ENCODE measurements around the gene IP6K3.

Gene IP6K3

DNA sequence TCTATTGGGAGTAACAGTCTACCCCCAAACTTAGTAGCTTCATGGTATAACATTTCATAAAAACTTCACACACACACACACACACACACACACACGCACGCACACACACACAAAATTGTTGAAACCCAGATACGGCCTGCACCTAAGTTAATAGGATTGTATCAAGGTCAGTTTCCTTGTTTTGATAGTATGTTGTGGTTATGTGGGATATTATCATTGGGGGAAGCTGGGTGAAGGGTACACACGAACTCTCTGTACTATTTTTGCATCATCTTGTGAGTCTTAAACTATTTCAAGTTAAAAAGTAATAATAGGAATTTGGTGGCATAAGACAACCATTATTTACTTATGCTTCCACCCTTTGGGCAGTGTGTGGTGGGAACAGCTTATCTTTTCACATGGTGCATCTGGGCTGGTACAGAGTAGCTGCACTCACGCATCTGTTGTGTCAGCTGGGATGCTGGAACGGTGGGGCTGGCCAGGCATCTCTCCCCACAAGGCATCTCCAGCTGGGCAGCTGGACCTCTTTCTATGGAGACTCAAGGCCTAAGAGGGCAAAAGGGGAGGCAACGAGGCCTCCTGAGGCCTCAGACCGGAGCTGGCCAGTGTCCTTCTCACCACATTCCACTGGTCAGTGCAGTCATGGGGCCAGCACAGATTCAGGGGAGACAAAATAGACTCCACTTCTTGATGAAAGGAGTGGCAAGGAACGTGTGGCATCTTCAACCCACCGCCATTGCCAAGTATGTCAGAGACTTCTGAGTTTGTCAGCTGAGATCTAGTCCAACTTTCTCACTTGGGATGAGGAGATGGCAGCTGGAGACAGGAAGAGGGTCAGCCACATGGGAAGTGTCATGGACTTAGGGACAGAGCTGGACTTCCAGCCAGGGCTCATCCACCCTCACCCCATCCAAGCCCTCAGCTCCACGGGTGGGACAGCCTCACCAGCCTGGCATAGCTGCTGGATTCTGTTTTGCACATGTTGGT lies 20.5 kb upstream of the IP6K3 start:
- Histone ChIP-seq H3K27ac (no peak overlapping the region), H3K4me3 (no peak overlapping the region)
- no peak for DNase-seq (ENCODE audit: low spot score)
- TF ChIP-seq CTCF (IDR thresholded peaks at IDR 0.05): no peak

DNA sequence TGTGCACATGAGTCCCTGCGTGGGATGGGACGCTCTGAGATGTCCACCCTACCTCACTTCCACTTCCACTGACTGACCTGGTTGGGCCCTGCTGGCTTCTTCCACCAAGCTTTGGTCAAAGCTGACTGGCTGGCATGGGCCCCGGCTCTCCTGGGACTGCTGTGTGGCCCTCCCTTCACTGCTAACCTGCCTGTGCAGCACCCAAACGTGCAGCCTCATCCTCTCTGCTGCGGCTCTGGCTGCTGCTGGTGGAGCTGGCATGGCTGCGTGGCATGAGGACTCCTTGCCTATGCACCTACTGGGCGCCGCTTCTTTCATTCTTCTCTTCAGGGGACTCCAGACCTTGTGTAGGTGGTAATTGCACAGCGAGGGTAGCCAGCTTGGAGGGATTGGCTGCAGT lies 18.7 kb upstream of the IP6K3 start:
- no peak overlapping the region for H3K4me3 ChIP-seq
- no peak for DNase-seq (ENCODE audit: low spot score)
- H3K27ac ChIP-seq: no peak overlapping the region
- TF ChIP-seq CTCF (IDR thresholded peaks at IDR 0.05): no peak

- no peak for TF ChIP-seq CTCF (IDR thresholded peaks at IDR 0.05)
- DNase-seq (ENCODE audit: low spot score): no peak
- Histone ChIP-seq H3K27ac (no peak overlapping the region), H3K4me3 (no peak overlapping the region)
These were observed 17.3 kb upstream of the IP6K3 start for GRCh38 chr6:33764036-33764435.

DNA sequence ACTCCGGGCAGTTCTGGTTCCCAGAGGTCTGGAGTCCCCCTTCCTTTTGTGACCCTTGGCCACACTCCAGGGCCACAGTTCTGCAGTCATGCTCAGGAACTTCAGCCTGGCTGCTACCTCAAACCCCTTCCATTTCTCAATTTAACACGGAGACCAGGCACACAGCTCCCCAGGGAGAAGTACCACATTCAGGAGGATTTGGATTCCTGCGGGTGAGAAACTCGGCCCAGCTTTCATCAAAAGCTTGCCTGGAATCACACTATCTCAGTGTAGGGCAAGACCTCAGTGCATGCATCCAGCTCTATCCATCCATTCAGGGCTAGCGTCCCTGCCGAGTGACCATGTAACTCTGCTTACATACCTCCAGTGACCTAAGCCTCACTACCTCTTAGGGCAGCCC lies 16.8 kb upstream of the IP6K3 start:
- H3K4me3 ChIP-seq: no peak overlapping the region
- no peak for DNase-seq (ENCODE audit: low spot score)
- no peak overlapping the region for H3K27ac ChIP-seq
- no peak for TF ChIP-seq CTCF (IDR thresholded peaks at IDR 0.05)

DNA sequence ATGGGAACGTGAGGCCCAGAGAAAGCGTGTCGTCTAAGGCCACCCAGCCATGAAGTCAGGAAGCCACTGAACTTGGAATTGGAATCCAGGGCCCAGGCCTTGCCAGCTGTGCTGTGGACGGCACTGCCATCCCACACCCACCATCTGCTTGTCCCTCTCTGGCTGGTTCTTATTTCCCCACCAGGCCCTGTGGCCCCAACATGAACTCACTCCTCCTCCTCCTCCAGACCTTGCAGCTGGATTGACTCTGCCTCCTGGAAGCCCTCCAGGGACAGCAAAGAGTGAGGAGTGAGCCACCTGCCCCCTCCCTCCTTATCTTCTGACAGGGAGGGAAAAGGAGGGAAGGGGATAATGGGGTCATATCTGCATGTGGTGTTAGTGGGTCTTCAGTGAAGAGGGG lies 16.0 kb upstream of the IP6K3 start:
- TF ChIP-seq CTCF (IDR thresholded peaks at IDR 0.05): no peak
- no peak overlapping the region for H3K4me3 ChIP-seq
- no peak for DNase-seq (ENCODE audit: low spot score)
- no peak overlapping the region for H3K27ac ChIP-seq

GRCh38 chr6:33761922-33762629 lies 15.4 kb upstream of the IP6K3 start:
- Histone ChIP-seq H3K4me3 (no peak overlapping the region), H3K27ac (no peak overlapping the region)
- TF ChIP-seq CTCF (IDR thresholded peaks at IDR 0.05): no peak
- DNase-seq (ENCODE audit: low spot score): no peak

Data from coronary artery (tissue), 2 donors.